HepG2 (cell line): ENCODE results near the gene SBNO1. TPM values are rescaled to one million over a fixed set of nuclear protein-coding genes. Genes with fewer than 3 reads are reported as not detected.

Experiments
- ATAC-seq: fragments of 200-7000 bp; cut with Tn5 transposase; 3 replicates; pipeline ENCODE4 v1.9.1; 2020; ENCODE audit warnings: mild to moderate bottlenecking, moderate library complexity
- BruUV-seq: library from RNA; stranded (reverse); fragments of 400-500 nt; replicated peaks from 2 replicates; lab custom pipeline; 2021; lab: Mats Ljungman, UMichigan
- CTCF ChIA-PET: fragments of 300-600 bp; formaldehyde crosslinking; extraction: SDS; loops from one replicate; lab custom pipeline; 2021; ENCODE audit warnings: low total read pairs, inconsistent platforms, low intra/inter-chr PET ratio; lab: Yijun Ruan, JAX
- POLR2A ChIA-PET: fragments of 350-600 bp; sonication (Branson Sonifier 250); formaldehyde crosslinking; loops from one replicate; lab custom pipeline; 2020; ENCODE audit warnings: antibody characterized with exemption, inconsistent platforms; lab: Yijun Ruan, JAX
- DNase-seq: peaks from one replicate; pipeline ENCODE4 v3.0.0-alpha.2; 2015; ENCODE audit warnings: low spot score
- FAIRE-seq: peaks from 3 replicates; lab custom pipeline; 2011; peaks lifted over from hg19 to GRCh38; lab: Jason Lieb, UNC
- H2AFZ ChIP-seq: one replicate; pipeline ENCODE4 v1.6.1; 2011; ENCODE audit warnings: low read length, inconsistent platforms
- H3K27ac ChIP-seq: fragments of 300-600 bp; 3 replicates; pipeline ENCODE4 v1.8.0; 2011; ENCODE audit warnings: mixed run types, mild to moderate bottlenecking, mixed read lengths, low read length, inconsistent platforms; ENCODE audit not compliant: insufficient read depth; ENCODE audit errors: extremely low read length
- H3K27me3 ChIP-seq, 2 experiments: fragments of 200-600 bp in 1 of 2; 2 replicates in 1 of 2; 3 replicates in 1 of 2; pipeline versions ENCODE4 v1.6.0 to v1.8.0; 2011; ENCODE audit warnings: low read length in 2 of 2, mild to moderate bottlenecking in 2 of 2, moderate library complexity in 2 of 2, inconsistent platforms in 1 of 2; ENCODE audit not compliant: insufficient read depth in 2 of 2, control insufficient read depth in 1 of 2
- H3K36me3 ChIP-seq, 2 experiments: fragments of 200-600 bp in 1 of 2; replicated peaks in 1 of 2; 2 replicates in 1 of 2; 3 replicates in 1 of 2; pipeline versions ENCODE4 v1.5.1 to v1.8.0; 2011; ENCODE audit warnings: low read length in 2 of 2, inconsistent platforms in 1 of 2; ENCODE audit not compliant: insufficient read depth in 2 of 2, control insufficient read depth in 1 of 2
- H3K4me1 ChIP-seq: 2 replicates; pipeline ENCODE4 v1.5.1; 2012; ENCODE audit warnings: low read length, inconsistent platforms; ENCODE audit not compliant: insufficient read depth
- H3K4me2 ChIP-seq: 2 replicates; pipeline ENCODE4 v1.6.0; 2011; ENCODE audit warnings: low read depth, low read length, inconsistent platforms
- H3K4me3 ChIP-seq, 3 experiments: fragments of 200-600 bp in 1 of 3; sonication (generic), shearing (Covaris generic) in 1 of 3; replicated peaks in 1 of 3; 2 replicates each; pipeline ENCODE4 v1.5.1; 2011 to 2016; ENCODE audit warnings: low read length in 3 of 3, inconsistent platforms in 2 of 3, low read depth in 2 of 3, mild to moderate bottlenecking in 2 of 3, control low read depth in 1 of 3, mixed read lengths in 1 of 3; ENCODE audit not compliant: insufficient read depth in 1 of 3
- H3K79me2 ChIP-seq: one replicate; pipeline ENCODE4 v1.6.1; 2011; ENCODE audit warnings: low read length, inconsistent platforms; ENCODE audit not compliant: insufficient read depth
- H3K9ac ChIP-seq: 2 replicates; pipeline ENCODE4 v1.6.0; 2011; ENCODE audit warnings: mild to moderate bottlenecking, low read depth, low read length, inconsistent platforms; ENCODE audit not compliant: insufficient read depth
- H3K9me3 ChIP-seq: 2 replicates; pipeline ENCODE4 v1.5.1; 2012; ENCODE audit warnings: mild to moderate bottlenecking, low read length
- H4K20me1 ChIP-seq: 2 replicates; pipeline ENCODE4 v1.6.0; 2011; ENCODE audit warnings: inconsistent platforms, mild to moderate bottlenecking, low read length, moderate library complexity; ENCODE audit not compliant: insufficient read depth
- ADNP ChIP-seq: sonication (generic); formaldehyde crosslinking; IDR thresholded peaks from 2 replicates; pipeline ENCODE4 v1.4.0; 2020; ENCODE audit warnings: missing genetic modification reagents
- AGO2 ChIP-seq: fragments of 200-400 bp; formaldehyde crosslinking; optimal IDR thresholded peaks from 2 replicates; pipeline ENCODE3; 2017; ENCODE audit warnings: mild to moderate bottlenecking, low read depth, low read length, moderate library complexity
- GPN1 ChIP-seq: sonication (generic); formaldehyde crosslinking; IDR thresholded peaks from 2 replicates; pipeline ENCODE4 v1.5.1; 2020; ENCODE audit warnings: missing genetic modification reagents, borderline replicate concordance
- IKZF5 ChIP-seq: IDR thresholded peaks from 2 replicates; pipeline ENCODE4 v1.6.1; 2018; ENCODE audit warnings: missing genetic modification reagents, mild to moderate bottlenecking, missing compliant biosample characterization
- MEF2D ChIP-seq: sonication (generic); formaldehyde crosslinking; IDR thresholded peaks from 2 replicates; pipeline ENCODE4 v1.5.1; 2020; ENCODE audit warnings: mild to moderate bottlenecking, missing genetic modification reagents
- ZNF629 ChIP-seq: sonication (generic); formaldehyde crosslinking; conservative IDR thresholded peaks from 2 replicates; pipeline ENCODE4 v1.5.0; 2020; ENCODE audit warnings: missing genetic modification reagents
- WGBS: methylation state at CpG from one replicate; pipeline ENCODE4 v1.1.6; 2017; ENCODE audit warnings: low lambda C conversion rate; 5-methylcytosine and 5-hydroxymethylcytosine counted together
- in situ Hi-C: cut with HindIII; loops from 2 replicates; pipeline ENCODE4 v1.10.0; 2017; ENCODE audit warnings: low pct_unique_long_range_greater_than_20kb; ENCODE audit not compliant: extremely low pct_ligation_motif_present
- intact Hi-C: fragments of 100-400 bp; cut with micrococcal nuclease; formaldehyde crosslinking; loops from one replicate; pipeline ENCODE4 v1.10.0; 2022; ENCODE audit not compliant: unreplicated experiment
- polyA plus RNA-seq, 8 experiments: library from polyadenylated mRNA; depleted of rRNA in 3 of 8; stranded (reverse) in 7 of 8; unstranded in 1 of 8; fragments of >200 nt; fragmentation: Illumina TruSeq in 4 of 8; extraction: Trizol in 4 of 8; gene quantifications; 2 replicates each; pipeline versions ENCODE4 v1.2.1 to v1.2.3, GENCODE V29; 2011 to 2016; ENCODE audit warnings: low read depth in 4 of 8, missing spikeins in 1 of 8, mixed read lengths in 1 of 8; ENCODE audit not compliant: insufficient read depth in 1 of 8
- total RNA-seq, 5 experiments: library from RNA; depleted of rRNA; stranded (reverse); fragments of >200 nt; fragmentation: Illumina TruSeq; extraction: Trizol; gene quantifications; 2 replicates each; pipeline ENCODE4 v1.2.3, GENCODE V29; 2016; ENCODE audit warnings: low read depth in 1 of 5

Gene SBNO1
- total and polyA plus RNA-seq, 2 of the 13 experiments (the other 11 are each of a cell fraction or from before 2014, with no cell fraction given), result 10.9 to 40.2 TPM

GRCh38 chr12:123404581-123404980, 39.9 kb upstream of the SBNO1 start:
- Histone ChIP-seq H3K27ac (no peak overlapping the region), H3K36me3 (peaks cover 18 to 51% of the 10 kb centered on the region in 2 experiments), H3K4me1 (no peaks in the 10 kb centered on the region), H3K27me3 (no peaks in the 10 kb centered on the region), H2AFZ (no peak overlapping the region), H3K79me2 (peaks cover 2% of the 10 kb centered on the region), H4K20me1 (no peaks in the 10 kb centered on the region), H3K4me3 (no peak overlapping the region), H3K4me2 (no peak overlapping the region), H3K9me3 (no peaks in the 10 kb centered on the region), H3K9ac (no peak overlapping the region)
- intact Hi-C loops, result no loop called here
- DNase-seq, result no peak
- CTCF ChIA-PET, result no interaction called here
- POLR2A ChIA-PET, result no interaction called here
- no TSS peak for BruUV-seq
- no peak for ATAC-seq
- WGBS, result 96% methylated on average over 8 of the region's 9 CpGs
- no peak for FAIRE-seq
- no peak for TF ChIP-seq MEF2D
- peak; percentile 68; the same call in 1 of the 2 replicates for TF ChIP-seq ZNF629 (CRISPR knock-in tag)
- TF ChIP-seq GPN1 (CRISPR knock-in tag), result no peak
- in situ Hi-C loops, result no loop called here

GRCh38 chr12:123401753-123402683, 37.4 kb upstream of the SBNO1 start:
- BruUV-seq, result no TSS peak
- POLR2A ChIA-PET, result no interaction called here
- Histone ChIP-seq H3K27me3 (no peaks in the 10 kb centered on the region), H4K20me1 (no peaks in the 10 kb centered on the region), H3K9me3 (no peaks in the 10 kb centered on the region), H2AFZ (no peak overlapping the region), H3K4me2 (no peak overlapping the region), H3K4me1 (no peaks in the 10 kb centered on the region), H3K79me2 (peaks cover 15% of the 10 kb centered on the region), H3K9ac (no peak overlapping the region), H3K27ac (no peak overlapping the region), H3K36me3 (peaks cover 25 to 64% of the 10 kb centered on the region in 2 experiments), H3K4me3 (no peak overlapping the region)
- FAIRE-seq (no peak), ATAC-seq (no peak; the same call in 2 of the 3 replicates), DNase-seq (no peak)
- peak; percentile 50 for TF ChIP-seq AGO2
- TF ChIP-seq IKZF5 (CRISPR knock-in tag), result no peak
- TF ChIP-seq ADNP (CRISPR knock-in tag), result no peak
- CTCF ChIA-PET, result no interaction called here
- intact Hi-C loops (no loop called here), in situ Hi-C loops (no loop called here)
- WGBS, result 97% methylated on average over 15 of the region's 15 CpGs
